ENCODE results near the gene TAF1C.

The TAF1C gene

DNA sequence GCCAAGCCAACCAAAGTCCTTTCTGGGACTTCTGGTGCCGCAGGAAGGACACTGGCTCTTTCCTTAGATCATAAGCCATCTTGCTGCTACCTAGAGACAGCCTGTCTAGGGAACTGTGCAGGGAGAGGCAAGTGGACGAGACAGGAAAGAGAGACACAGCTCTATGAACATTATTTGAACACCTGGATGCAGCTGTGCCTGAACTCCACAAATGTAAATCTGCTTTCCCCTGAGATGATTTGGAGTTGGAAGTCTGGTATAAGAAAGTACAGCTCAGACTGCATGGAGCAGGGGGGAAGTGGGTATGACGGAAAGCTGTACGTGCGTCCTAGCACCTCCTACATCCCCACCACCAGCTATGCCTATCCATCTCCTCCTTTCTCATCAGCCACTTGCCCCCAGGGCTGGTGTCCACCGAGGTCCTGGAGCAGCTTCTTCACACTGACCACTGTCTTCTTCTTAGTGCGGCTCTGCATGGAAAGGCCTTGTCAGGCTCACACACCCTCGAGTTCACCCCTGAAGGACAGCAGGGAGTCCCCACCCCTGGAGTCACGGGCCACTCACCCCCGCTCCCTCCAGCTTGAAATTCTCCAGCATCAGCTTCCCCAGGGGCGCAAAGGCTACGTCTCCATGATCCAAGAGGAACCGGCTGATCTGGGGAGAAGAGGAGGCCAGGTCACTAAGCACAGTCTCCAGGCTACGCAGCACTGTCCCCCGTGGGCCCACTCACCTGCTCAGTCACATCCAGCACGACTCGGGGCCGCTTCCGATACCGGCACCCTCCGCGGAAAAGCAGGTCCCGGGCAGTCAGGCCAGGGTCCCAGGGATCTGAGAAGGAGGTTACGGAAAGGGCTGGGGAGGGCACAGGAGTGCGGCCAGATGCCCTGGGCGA, 3.9 kb downstream of the TAF1C start:
- no peak for DNase-seq

DNA sequence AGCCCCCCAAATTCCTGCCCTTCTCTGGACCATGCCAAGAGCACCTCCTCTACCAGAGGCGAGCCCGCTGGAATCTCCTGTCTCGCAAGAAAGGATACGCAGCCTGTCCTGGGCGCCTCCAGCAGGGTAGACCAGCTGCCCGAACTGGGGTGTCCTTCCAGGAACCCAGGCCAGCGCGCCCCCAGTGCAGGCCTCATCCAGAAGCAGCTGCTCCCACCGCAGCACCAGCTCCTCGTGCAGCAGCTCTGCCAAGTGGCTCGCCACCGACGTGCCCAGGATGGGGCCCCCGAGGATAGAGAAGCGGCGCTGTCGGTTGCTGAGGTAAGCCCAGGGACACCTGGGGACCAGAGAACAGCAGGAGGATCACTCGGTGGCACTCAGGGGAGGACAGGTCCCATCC, 4.8 kb downstream of the TAF1C start:
- no peak for DNase-seq

DNA sequence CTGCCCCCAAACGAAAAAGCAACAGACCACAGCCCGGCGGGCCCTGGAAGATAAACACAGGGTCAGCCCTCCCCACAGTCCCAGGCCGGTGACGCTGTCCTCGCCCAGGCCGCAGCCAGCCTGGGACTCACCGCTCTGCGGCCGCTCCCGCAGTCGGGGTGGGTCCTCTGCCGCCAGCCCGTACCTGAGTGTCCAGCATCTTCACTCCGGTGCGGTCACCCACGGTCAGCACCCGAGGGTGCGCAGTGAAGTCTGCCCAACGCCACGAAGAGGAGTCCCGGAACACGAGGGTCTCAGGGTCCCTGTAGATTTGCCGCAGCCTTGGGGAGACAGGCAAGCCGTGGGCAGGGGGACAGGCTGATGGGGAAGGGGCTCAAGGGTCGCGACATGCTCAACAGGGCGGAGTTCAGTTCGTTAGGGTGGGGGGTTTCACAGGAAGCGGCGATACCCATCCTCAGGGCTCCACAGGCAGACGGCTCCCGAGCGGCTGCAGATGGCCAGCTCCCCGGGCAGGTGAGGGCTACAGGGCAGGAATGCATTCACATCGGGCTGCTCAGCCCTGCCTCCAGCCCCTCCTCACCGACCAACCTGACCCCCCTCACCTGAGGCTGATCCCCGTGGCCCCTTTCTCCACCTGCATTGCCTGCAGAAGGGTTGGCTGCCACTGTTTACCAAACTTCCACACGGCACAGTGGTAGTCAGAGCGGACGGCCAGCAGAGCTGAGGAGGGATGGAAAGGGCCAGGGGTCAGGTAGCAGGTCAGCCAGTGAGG, 5.5 kb downstream of the TAF1C start:
- peak in 1 of 2 donors; percentile 25 for DNase-seq

DNA sequence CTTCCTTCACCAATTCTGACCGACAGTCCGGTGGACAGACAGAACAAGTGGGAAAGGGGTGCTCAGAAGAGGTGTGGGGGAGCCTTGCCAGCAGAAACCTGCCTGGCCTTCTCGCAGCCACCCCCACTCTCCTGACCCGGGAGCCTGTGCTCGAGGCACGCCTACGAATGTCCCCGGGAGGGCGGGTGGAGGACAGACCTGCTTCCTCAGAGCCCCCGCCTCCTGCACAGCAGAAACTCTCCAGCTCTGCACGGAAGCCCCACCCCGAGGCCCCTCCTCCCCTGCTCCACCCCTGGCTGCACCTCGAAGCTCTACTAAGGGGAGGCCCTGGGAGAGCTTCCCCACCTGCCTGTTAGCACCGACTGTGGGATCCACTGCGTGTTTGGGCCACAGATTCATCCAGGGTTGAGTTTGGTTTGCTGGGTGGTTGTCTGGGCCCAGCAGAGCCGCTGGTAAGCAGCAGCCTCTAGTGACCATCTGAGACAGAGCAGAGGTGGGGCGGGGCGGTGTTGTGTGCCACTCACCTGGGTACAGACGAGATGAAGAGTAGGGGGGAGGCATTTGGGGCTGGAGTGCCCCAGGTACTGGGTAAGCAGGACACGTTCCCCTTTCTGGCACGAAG, 6.2 kb downstream of the TAF1C start:
- DNase-seq = peak in 1 of 2 donors; percentile 25

DNA sequence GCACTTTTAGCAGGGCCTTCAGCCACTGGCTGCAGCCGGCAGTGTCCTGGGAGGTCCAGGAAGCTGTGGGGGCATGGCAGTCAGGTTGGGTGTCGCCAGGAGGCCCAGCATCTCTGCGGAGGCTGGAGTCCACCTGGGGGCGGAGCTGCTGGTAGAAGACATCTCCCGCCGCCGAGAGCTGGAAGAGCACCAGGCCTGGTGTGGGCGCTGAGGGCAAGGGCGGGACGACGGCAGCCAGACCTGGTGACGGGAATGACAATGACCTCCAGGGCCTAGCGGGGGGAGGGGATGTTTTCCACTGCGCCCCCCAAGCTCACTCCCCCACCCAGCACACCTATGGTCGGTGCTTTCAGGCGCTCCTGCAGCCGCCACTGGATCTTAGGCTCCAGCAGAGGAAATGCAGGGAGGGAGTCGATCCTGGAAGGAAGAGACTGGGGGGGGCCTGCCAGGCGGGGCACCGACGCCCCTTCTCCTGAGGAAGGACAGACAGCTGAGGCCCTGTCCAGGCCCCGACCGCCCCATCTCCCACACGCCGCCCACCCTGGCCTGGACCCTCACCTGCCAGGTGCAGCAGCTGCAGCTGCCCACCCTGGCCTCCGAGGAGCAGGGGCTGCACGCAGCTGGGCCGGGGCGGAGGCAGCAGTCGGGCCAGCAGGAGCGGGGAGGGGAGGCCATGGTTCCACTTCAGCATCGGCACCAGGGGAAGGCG, 7.1 kb downstream of the TAF1C start:
- no peak for DNase-seq

DNA sequence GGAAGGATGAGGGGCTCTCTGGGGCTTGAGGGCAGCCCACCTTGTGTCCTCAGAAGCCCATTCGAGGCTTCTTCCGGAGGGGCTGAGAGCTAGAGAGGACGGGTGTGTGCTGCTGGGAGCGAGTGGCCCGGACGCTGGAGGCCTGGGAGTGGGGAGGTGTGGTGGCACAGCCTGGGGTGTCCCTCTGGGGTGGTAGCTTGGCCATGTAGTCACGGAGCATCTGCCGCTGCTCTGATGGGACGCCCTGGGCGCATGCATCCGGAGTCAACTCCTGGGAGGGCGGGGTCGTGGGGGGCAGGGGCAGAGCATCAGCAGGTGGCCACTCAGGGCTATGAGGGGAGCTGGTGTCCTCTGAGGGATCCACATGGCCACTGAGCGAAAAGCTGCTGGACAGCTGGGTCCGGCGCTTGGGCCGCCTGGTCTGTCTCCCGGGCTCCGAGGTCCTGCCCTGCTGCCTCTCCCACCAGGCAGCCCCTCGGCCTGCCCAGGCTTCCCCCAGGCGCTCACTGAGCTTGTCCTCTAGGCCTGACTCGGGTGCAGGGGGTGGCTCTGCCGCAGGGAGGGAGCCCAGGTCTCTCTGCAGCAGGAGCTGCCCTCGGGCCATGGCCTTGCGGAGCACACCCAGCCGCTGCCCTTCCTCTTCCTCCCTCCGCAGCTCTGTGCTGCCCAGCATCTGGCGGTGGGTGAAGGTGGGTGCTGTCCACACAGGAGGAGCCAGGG, 7.8 kb downstream of the TAF1C start:
- DNase-seq = no peak

DNA sequence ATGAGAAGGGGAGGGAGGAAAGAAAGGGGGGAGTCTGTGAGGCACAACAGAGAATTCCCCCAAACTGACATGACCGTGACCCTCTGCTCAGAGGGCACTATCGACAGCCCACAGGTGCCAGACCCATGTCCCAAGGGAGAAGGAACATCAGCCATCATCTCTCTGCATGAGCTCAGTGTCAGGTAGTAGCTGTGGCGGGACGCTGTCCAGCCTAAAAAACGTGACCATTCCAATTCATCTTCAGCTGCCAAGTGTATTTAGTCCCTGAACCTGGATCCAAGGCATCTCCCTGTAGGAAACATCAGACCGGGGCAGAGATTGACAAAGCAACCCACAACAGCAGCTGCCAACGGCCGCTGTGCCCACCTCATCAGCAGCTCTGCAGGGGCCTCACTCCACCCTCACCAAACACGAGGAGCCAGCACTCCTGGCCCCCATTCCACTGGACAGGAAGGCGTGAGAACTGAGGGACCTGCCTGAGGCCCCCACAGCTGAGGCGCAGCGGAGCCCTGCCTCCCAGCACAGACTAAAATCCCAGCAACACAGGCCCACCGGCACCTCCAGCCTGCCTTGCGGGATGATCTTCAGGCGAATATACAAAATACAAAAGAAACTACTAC, 8.6 kb downstream of the TAF1C start:
- no peak for DNase-seq

DNA sequence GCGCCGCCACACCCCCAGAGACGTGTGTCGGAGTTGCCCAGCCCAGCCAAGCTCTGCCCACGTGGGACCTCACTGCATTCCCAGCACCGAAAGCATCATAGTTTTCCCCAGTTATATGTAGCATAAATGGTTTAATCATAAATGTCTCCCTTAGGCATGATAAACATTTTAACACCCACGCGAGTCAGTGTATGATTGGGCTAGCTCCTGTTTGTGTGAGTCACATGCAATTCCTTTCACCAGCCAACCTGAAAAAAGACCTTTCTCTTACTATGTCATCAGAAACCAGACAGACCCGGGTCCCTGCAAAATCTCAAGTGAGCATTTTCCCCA, 9.2 kb downstream of the TAF1C start:
- peak in 1 of 2 donors; percentile 18 for DNase-seq

DNA sequence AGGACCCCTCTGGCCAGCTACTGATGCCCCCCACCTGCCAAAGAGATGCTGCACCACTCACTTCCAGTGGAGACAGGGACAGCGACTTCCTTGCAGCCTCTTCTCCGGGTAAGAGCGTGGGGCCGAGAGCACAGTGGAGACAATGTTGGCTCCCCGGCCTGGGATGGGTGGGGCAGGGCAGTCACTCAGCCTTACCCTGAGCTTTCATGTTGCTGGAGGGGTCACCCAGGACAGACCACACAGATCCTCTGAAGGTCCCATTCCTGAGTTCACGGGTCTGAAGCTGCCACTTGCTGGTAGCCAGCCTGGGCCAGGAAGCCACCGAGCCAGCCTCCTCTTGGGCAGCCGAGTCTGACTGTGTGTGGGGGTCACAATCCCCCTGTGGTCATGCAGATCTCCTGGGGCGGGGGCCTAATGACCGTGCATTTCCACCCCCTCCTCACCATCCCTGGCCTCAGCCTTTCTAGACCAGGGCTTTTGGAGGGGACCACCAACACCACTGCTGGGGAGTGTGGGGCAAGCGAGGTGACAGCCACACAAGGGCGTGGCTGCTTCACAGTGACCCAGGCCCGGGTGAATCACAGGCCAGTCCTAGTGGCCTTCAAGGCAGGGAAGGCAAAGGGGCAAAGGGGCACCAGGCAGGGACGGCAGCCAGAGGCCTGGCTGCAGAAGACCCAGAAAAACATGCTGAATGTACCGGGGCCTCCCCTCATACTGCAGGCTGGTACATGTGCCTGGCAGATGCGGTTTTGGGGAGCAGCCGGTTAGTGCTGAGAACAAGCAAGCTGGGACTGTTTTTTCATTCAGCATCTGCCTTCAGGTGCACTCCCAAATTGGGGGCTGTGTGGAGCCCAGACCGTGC, 10.4 kb downstream of the TAF1C start:
- DNase-seq = peak in 1 of 2 donors; percentile 24

DNA sequence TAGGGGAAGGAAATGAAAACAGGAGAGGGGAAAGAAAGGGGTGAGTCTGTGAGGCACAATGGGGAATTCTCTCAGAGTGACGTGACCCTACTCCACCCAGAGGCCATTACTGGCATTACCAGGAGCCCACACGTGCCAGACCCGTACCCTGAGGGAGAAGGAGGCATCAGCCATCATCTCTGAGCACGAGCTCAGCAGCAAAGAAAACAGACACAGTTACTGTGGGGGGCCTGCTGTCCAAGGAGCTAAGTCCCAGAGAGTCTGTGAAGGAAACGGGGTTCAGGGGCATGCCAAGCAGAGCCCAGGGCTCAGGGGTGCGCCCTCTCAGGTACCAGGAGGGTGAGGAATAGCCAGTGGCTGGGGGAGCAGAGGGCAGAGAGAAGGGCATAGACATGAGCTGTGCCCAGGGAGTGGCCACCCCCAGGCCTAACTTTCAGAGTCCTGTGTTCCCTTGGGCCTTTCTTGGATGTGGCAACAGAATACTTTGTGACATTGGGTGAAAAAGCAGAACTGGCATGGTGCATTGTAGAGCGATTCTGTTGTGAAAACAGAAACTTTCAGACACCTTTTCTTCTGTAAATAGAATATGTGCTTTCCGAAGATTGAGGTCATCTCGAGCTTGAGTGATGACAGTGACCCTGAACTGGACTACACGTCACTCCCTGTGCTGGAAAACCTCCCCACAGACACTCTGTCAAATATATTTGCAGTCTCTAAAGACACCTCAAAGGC, 11.3 kb downstream of the TAF1C start:
- DNase-seq = peak; percentile 95 to 99

DNA sequence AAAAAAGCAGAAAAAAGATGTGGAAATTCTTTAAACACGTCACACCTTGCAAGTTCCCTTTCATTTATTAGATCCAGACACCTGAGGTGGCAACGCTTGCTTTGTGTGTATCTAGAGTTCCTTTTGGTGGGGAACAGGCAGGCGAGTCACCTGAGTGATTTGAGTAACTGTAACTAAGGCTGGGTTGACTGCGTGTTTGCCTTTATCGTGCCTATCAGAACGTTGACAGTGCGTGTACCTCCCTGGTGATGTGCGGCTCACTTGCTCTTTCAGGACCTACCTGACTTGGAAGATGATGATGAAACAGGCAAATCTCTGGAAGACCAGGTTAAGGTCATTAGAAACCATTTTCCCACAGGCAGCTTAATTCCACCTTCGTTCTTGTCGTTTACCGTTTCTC, 12.5 kb downstream of the TAF1C start:
- DNase-seq = no peak

DNA sequence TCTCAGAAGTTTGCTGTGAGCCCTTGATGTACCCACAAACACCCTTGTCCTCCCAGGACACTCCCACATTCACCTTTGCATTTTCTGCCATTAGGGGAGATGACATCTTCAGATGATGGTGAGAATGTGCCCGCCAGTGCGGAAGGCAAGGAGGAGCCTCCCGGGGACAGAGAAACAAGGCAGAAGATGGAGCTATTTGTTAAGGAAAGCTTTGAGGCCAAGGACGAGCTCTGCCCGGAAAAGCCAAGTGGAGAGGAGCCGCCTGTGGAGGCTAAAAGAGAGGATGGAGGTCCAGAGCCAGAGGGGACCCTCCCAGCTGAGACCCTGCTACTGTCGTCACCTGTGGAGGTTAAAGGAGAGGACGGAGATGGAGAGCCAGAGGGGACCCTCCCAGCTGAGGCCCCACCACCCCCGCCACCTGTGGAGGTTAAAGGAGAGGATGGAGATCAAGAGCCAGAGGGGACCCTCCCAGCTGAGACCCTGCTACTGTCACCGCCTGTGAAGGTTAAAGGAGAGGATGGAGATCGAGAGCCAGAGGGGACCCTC, 17.0 kb downstream of the TAF1C start:
- DNase-seq = no peak

DNA sequence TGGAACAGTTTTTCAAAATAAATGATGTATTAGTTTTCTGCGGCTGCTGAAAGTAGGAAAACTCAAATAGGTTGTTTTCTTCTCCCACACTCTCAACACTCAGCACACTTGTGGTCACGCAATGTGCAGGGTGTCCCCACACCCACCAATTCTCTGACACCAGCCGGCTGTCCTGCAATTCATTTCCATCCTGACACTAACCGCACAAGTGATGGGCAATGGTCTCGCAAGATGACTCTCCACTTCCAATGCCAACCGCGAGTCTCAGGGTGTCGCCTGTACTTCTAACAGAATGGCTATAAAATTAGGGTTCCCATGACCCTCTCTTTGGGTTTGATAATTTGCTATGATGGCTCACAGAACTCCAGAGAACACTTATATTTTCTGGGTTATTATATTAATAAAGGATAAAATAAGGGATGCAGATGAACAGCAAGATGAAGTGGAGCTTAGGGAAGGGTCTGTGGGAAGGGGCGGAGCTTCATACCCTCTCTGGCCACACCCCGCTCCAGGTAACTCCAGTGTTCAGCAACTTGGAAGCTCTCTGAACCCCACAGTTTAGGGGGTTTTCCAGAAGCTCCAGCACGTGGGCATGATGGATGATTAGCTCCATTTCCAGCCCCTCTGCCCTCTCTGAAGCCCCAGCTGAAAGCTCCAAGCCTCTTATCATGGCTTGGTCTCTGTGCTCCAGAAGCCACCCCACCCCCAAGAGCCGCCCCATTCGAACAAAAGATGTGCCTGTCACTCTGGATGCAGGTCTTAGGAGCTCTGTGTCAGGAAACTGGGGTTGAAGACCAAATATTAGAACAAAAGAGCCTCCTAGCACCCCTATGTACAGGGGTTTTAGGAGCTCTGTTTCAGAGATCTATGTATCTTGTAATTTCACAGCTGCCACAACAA, 19.8 kb downstream of the TAF1C start:
- DNase-seq = no peak

DNA sequence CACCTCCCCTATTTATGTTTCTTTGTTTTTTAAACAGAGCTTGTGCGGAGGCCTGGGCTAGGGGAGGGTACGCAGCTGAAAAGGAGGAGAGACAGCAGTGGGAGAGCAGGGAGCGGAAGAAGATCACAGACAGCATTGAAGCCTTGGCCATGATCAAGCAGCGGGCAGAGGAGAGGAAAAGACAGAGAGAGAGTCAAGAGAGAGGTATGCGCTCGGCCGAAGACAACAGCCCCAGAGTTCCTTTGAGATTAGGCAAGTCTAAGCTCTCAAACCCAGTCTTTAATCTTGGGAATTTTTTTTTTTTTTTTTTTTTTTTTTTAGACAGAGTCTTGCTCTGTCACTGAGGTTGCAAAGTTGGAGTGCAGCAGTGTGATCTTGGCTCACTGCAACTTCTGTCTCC, 21.1 kb downstream of the TAF1C start:
- DNase-seq = no peak

DNA sequence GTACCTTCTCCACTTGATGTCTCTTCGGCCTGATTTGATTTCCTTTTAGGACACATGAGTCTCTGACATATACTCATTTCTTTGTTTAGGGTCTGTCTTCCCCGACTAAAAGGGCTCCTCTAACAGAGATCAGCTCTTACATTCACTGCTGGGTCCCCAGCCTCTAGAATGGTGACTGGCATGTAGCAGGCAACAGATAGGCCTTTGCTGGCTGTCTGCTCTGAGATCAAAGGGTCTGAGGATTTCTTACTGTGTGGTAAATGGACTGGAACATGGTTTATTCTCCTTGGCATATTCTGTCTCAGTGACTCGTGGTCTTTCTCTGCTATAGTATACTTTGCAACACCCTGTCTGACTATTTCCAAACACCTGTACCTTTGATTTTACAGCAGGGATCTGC, 25.1 kb downstream of the TAF1C start:
- no peak for DNase-seq

DNA sequence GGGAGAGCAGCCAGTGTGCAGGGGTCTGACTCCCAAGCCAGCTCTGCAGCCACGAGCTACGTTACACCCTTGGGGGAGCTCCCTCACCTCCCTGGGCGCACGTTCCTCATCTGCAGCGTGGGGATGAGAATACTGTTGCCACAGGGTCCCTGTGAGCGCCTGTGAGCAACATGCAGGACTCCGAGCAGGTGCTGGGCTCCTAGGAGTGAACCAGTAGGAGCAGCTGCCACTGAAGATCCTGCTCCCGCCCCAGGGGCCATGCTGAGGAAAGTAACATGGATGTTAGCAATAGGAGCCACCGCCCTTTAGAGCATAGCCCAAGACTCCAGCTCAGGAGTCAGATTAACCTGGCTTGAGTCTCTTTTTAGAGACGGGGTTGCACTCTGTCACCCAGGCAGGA, 25.8 kb downstream of the TAF1C start:
- DNase-seq = no peak

DNA sequence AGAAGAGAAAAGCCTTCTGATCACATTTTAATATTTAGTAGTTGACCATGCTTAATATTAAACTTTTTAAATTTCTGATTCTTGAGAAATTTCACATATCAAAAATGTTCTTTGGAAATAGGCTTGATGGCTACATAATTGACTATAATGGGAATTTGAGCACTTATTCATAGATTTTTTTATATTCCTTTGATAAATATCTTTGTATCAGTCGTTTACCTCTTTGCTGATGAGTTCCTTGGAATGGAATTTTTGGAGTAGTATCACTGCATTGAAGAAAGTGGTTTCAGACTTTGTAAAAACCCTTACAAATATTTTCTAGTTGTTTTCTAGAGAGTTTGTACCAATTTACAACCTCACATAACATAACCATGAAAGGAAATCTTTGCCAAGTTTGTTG, 27.1 kb downstream of the TAF1C start:
- no peak for DNase-seq

DNA sequence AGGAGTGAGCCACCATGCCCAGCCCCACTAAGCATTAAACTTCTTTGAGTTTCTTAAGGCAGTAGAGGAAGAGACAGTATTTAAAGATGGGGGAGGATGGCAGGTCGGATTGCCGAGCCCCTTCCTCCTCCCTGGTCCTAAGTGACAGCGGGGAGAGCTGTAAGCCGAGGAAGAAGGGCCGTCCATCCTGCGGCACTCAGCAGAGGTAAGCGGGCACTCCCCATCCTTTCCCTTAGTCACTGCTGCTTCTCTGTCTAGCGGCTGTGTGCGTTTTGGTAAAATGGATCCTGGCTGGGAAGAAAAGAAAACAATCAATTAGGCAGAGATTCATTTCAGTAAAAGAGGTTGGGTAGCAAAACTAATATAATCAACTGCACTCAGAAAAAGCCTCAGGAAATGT, 27.9 kb downstream of the TAF1C start:
- DNase-seq = no peak

DNA sequence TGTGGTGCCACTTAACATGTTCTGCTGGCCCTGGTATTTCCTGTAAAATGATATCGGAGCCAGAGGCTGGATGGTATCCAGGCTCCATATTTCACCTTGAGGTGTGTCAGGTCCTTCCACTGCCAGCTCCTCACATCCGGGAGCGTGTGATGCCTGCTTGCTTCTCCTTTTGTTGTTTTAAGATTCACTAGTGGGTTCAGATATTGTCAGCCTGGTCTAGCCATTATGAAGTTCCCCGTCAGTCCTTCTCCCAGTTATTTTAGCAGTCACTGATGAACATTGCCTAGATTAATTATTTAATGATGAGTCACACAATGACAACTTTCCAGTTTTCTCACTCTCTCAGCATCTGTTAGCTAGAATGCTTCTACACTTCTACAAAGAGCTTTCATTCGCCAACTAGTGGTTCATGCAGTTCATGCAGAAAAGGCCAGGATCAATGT, 30.5 kb downstream of the TAF1C start:
- DNase-seq = no peak

Data from inflammatory macrophage treated with lipopolysaccharide for 1 hour (primary cell).